GM21390 (cell line): ENCODE results near the gene MTG2.

Experiments
- ATAC-seq: cut with Tn5 transposase; IDR thresholded peaks from one replicate; pipeline ENCODE4 v1.9.1; 2021; ENCODE audit not compliant: unreplicated experiment

Gene MTG2

DNA sequence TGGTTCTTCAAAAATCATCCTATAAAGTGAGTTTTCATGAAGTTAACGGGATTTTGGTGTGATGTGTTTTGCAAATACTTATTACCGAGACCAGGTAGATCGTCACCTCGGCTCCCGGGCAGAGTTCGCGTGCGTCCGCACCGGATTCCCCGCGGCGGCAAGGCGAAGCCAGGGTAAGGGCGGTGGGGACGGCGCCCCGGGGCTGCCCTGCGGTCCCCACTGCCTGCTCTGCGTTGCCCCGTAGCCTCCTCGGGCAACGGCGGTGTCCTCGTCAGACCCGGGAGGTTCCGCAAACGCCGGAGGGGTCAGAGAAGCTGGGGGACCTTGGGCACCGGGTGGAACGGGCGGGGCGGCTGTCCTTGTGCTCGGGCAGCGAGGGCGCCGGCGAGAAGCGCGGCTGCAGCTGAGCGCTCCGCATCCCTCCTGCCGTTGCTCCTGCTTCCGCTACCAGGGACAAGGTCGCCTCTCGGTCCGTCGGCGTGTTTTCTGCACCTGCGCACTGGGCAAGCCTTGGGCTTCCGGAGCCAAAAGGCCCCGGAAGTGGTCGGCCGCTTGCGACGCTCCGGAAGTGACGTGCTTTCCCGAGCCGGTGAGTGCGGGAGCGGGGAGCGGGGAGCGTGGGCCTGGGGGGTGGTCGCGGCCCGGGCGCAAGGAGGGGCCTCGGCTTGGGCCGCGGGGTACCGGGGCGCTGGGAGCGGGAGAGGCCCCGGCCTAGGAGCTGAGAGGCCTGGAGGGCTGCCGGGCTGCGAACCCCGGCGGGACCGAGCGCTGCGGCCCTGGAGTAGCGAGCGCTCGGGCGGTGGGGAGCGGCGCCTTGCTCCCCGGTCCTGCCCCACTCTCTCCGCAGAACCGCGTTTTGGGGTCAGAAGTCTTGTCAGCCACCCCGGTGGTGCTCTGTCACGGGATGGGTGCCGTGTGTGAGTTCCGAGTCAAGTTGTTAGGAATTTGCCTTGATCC is at the start of gene MTG2:
TSS of gene MTG2 (plus strand) at position 560 of the 957 bp plus-strand sequence. CDS start 10,393 bp downstream, outside the sequence.
- ATAC-seq = peak; percentile 85

DNA sequence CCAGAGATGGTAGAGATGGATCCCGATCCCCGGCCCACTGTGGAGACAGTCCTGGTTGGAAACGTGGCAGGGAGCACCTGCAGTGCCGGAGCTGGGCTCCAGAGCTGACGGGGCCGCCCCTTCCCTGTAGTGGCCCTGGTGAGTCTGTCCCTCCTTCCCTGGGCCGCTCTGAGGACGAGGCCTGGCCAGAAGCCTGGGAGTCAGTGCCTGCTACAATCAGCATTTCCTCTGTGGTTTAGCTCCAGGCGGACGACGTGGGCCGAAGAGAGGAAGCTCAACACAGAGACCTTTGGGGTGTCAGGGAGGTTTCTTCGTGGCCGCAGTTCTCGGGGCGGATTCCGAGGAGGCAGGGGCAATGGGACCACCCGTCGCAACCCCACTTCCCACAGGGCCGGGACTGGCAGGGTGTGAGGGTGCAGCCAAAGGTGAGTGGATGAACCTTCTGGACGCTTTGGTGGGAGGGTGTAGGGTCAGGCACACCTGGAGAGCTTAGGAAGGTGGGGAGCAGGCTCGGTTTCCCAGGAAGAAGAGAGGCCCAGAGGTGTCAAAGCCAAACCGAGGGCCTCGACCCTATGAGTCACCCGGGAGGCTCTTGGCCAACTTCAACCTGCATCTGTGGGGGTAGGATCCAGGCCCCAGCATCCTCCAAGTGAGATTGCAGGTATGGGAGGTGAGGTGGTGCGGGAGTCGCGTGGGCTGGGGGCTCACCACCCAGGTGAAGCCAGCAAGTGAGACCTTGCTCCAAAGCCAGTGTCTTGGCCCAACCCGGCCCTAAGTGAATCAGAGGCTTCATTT is 49.6 kb upstream of the MTG2 start:
- no peak for ATAC-seq

DNA sequence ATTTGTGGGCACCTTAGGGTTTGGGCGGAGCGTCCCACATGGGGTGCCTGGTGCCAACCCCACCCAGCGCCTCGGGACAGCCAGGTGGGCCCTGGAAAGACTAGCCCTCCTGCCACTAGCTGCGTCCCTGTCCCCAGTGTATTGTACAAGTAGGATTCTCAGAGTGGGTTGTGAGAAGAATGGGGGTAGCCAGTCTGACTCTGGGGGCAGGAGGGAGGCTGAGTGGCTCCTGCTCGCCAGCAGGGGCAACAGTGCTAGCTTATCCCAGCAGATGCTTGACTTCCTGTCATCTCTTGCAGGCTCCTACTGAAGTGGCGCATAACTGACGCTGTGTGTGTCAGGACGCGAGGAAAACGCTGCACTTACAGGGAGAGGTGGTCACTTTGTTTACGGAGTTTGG is 49.0 kb upstream of the MTG2 start:
- ATAC-seq = no peak

DNA sequence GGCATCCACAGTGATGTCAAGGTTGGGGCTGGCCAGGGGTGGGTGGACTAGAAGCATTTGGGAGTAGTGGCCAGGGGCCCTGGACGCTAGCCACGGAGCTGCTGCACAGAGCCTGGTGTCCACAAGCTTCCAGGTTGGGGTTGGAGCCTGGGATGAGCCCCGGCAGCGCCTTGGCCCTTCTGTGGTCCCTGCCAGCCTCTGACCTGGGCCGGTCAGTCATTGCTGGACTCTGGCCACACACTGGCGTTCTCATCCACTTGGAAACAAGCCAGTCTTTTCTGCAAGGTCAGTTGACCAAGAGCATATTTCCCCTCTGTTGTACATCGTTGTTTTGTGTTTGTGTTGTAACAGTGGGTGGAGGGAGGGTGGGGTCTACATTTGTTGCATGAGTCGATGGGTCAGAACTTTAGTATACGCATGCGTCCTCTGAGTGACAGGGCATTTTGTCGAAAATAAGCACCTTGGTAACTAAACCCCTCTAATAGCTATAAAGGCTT is 48.0 kb upstream of the MTG2 start:
- ATAC-seq = no peak

DNA sequence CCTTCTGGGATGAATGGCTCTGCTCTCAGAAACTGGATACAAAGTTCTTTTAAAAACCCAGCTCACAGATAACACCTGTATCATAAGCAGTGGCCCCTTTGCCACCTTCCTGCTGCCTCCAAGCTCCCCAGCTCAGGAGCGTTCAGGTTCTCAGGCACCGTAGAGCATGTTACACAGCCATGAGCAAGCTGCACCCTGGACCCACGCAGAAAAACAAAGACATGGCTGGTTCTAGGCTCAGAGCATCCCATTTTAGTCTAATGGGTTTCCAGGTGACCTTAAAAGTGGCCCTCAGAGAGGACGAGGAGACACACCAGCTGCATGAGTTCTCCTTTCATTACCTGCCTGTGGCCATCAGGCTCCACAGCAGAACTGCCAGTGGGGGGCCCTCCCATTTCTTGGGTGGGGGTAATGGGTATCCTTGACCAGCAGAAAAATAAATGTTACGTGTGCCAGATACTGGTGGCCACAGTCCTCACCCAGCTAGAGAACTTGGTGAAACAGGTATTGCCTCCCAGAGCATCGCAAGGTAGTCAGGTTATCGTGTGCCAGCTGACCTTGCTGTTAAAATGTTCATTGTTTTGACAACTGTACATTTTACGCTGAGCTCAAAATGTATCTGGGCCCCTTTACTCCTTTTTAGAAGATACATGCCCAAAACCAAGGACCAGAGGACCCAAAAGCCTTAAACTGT is 47.1 kb upstream of the MTG2 start:
- no peak for ATAC-seq

GRCh38 chr20:62136283-62137091 is 46.3 kb upstream of the MTG2 start:
- ATAC-seq = no peak

DNA sequence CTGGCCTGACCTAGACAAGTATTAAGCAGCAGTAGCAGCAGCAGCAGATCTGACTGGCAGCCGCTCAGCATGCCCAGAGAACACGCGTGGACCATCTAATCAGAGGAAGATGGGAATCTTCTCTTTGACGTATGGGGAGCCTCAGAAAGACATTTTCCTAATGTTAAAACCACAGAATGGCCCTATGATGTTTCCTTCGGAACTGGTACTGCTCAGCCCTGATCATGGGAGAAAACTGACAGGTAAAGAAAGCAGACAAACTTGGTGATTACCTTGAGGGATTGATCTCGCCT is 45.8 kb upstream of the MTG2 start:
- ATAC-seq = no peak

- no peak for ATAC-seq
Observed at GRCh38 chr20:62137478-62138203, 45.2 kb upstream of the MTG2 start.

- no peak for ATAC-seq
Observed at GRCh38 chr20:62138204-62138543, 44.7 kb upstream of the MTG2 start.

DNA sequence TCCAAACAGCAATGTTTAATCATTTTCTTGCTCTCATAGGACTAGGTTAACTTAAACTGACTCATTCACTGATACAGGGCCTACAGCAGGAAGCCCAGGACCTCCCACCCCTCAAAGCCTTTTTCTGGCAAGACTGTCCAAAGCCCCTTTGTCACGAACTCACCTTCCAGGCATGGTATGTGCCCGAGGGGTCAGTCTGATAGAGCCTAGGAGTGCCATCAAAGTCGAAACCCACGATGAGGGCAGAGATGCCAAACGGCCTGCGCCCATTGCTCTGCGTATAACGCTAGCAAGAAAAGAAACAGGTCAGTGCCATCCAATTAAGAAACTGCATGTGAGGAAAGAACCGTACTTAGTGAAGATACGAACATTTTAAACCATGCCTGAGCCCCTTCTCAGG is 43.9 kb upstream of the MTG2 start:
- ATAC-seq = no peak

- ATAC-seq = no peak
Observed at GRCh38 chr20:62139636-62140035, 43.2 kb upstream of the MTG2 start.

DNA sequence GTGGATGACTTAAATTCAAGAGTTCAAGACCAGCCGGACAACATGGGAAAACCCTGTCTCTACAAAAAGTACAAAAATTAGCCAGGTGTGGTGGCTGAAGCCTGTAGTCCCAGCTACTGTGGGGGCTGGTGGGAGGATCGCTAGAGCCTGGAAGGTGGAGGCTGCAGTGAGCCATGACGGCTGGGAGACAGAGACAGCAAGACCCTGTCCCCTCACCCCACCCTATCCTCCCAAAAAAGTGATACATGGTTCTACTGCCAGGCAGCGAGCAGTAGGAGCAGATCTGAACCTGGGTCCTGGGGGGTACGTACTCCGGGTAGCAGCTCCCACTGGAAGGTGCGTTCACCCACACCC is 41.8 kb upstream of the MTG2 start:
- no peak for ATAC-seq

DNA sequence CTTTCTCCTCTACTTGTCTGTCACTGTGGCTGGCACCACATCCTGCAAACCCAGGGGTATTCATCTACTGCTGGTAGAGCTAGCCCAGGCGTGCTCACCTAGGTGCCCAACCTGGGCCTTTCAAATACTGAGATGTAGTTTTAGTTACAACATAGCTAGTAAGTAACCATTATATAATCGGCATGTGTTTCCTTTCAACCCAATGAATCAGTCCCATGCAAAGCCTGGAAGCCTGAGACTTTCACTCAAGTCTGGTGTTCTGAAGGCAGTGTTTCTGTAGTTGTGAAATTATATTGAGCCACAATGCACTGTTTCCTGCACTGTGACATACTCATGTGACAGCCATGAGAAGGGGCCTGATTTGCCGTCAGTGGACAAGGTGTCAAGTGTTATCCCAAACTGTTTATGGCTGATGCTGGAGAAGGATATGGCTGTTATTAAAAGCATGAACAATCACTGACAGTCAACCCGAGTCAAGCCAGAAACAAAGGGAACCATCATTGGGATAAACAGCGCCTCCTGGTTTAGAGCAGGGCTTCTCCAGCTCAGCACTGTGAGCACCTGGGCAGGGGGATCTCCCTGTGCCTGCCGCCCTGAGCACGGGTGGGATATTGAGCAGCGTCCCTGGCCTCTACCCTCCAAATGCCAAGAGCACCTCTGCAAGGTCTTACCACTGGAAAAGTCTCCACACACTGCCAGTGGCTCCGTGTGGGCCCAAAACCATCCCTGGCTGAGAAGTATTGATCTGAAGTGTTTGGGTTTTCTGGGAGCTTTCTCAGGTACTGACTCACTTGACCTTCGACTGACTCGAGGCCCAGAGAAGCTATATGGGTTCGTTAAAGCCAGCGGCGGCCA is 41.2 kb upstream of the MTG2 start:
- no peak for ATAC-seq

DNA sequence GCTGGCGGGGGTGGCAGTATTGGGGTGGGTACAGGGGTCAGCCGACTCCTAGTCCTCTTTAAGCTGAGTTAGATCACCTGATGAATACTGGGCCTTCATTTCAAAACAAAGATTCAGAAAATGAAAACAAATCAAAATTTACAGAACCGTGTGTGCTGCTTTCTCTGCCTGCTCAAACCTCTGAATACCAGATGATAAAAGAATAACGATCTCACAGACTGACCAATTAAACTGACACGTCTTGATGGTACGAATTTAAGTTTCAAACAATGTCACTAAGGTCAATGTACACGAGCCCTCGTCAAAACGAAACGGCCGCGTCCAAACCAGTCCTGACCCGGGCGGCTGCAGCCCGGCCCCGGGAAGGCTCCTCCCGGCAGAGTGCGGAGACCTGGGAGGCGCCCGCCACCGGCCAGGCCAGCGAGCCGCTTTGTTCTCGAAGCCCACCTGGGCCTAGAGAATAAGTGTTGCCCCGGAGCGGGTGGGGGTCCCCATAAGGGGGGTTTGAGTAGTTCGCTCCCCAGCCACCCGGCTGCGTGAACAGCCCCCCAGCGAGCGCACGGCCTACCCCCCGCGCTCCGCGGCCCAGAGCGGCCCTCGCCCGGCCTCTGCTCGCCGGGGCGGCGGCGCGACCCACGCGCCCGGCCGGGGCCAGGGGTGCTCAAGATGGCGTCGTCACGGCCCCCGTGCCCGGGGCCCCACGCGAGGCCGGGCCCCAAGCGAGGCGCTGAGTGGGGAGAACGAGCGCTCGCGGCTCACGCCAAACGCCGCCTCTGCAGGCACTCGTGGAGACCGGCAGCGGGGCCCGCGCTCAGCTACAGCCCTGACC is 40.4 kb upstream of the MTG2 start:
- ATAC-seq = peak; percentile 9

GRCh38 chr20:62143081-62143956 is 39.5 kb upstream of the MTG2 start, which contains the start of the genes PSMA7 and SS18L1:
Gene PSMA7 (minus strand): TSS chr20:62143394. CDS start chr20:62143303, 91 bp downstream.
Gene SS18L1 (plus strand): TSS chr20:62143769. CDS start chr20:62143821, 52 bp downstream.
- ATAC-seq = peak; percentile 71

GRCh38 chr20:62143957-62144825 is 38.6 kb upstream of the MTG2 start:
- peak; percentile 25 for ATAC-seq
